Testis (tissue), 3 donors: ENCODE measurements around the gene DLGAP4. TPM values are rescaled to one million over a fixed set of nuclear protein-coding genes. Genes with fewer than 3 reads are reported as not detected.

Experiments used
- DNase-seq: peaks from one replicate; pipeline ENCODE4 v3.0.0-alpha.2; 2019
- H3K27ac ChIP-seq, 2 donors: fragments of 200-600 bp; sonication (generic); one replicate each; pipeline ENCODE4 v1.5.1; 2019
- H3K27me3 ChIP-seq: fragments of 200-600 bp; sonication (generic); one replicate; pipeline ENCODE4 v1.5.1; 2019
- H3K36me3 ChIP-seq: fragments of 200-600 bp; sonication (generic); one replicate; pipeline ENCODE4 v1.5.1; 2017; ENCODE audit warnings: low read depth; ENCODE audit errors: missing control alignments
- H3K4me1 ChIP-seq: fragments of 200-600 bp; sonication (generic); one replicate; pipeline ENCODE4 v1.5.1; 2019
- H3K4me3 ChIP-seq, 2 donors: fragments of 200-600 bp; sonication (generic); one replicate each; pipeline ENCODE4 v1.5.1; 2017 to 2019
- H3K9me3 ChIP-seq: fragments of 200-600 bp; sonication (generic); one replicate; pipeline ENCODE4 v1.5.1; 2017
- POLR2A ChIP-seq: fragments of 450-650 bp; IDR thresholded peaks from one replicate; pipeline ENCODE4 v1.6.1; 2017; ENCODE audit warnings: antibody characterized with exemption, mild to moderate bottlenecking, moderate library complexity
- WGBS, 2 donors: methylation state at CpG; one replicate each; pipeline ENCODE4 v1.1.5; 2018; 5-methylcytosine and 5-hydroxymethylcytosine counted together
- intact Hi-C: fragments of 100-400 bp; cut with DNase I; formaldehyde crosslinking; loops from one replicate; pipeline ENCODE4 v1.15.1; 2023; ENCODE audit warnings: low total_unique reads
- polyA plus RNA-seq: library from polyadenylated mRNA; stranded (reverse); fragments of 350-450 nt; fragmentation: Illumina TruSeq; extraction: RNeasy Lipid Tissue Mini Kit (QIAGEN cat#74804); gene quantifications from one replicate; pipeline ENCODE4 v1.2.3, GENCODE V29; 2014; ENCODE audit warnings: low read depth, low replicate concordance; ENCODE audit not compliant: insufficient read depth
- total RNA-seq, 2 donors: library from RNA; depleted of rRNA; stranded (reverse); fragments of >200 nt; gene quantifications; one replicate each; pipeline ENCODE4 v1.2.3, GENCODE V29; 2016
- TF ChIP-seq, protein P1 (sequence below), 3 experiments: fragments of 450-650 bp in 2 of 3; fragments of 200-600 bp in 1 of 3; sonication (generic) in 1 of 3; IDR thresholded peaks; one replicate each; pipeline ENCODE4 v1.5.1; 2016 to 2019; ENCODE audit warnings: antibody characterized with exemption in 3 of 3, mild to moderate bottlenecking in 2 of 3, moderate library complexity in 1 of 3

The DLGAP4 gene
- total and polyA plus RNA-seq, 3 donors from 2014 or later = 69.1 to 110 (median 110) TPM

DNA sequence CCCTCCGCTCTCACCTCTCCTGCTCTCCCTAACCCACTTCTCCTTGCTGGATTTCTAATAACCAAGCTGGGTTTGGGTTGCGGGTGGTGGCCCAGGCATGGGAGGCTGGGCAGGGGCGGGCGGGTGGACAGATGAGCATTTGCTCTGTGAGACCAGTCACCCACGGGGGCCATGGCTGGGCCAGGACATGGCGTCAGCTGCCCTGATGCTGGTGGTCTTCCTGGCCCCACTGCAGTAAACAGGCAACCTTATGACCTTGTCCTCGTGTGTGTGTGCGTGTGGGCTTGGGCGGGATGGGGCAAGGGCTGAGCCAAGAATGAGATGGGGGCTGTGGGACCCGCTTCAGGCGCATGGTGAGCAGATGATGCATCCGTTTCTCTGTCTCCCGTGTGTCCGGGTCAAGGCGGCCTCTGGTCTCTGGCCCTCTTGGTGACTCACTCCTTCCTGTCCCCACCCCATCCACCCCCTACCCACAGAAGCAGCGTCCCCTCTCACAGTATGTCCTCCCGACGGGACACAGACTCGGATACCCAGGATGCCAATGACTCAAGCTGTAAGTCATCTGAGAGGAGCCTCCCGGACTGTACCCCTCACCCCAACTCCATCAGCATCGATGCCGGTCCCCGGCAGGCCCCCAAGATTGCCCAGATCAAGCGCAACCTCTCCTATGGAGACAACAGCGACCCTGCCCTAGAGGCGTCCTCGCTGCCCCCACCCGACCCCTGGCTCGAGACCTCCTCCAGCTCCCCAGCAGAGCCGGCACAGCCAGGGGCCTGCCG lies 193.8 kb downstream of the DLGAP4 start:
- H3K4me3 ChIP-seq = no peak overlapping the region
- no peaks in the 10 kb centered on the region for H3K27me3 ChIP-seq
- no peaks in the 10 kb centered on the region for H3K9me3 ChIP-seq
- TF ChIP-seq, protein P1, sequence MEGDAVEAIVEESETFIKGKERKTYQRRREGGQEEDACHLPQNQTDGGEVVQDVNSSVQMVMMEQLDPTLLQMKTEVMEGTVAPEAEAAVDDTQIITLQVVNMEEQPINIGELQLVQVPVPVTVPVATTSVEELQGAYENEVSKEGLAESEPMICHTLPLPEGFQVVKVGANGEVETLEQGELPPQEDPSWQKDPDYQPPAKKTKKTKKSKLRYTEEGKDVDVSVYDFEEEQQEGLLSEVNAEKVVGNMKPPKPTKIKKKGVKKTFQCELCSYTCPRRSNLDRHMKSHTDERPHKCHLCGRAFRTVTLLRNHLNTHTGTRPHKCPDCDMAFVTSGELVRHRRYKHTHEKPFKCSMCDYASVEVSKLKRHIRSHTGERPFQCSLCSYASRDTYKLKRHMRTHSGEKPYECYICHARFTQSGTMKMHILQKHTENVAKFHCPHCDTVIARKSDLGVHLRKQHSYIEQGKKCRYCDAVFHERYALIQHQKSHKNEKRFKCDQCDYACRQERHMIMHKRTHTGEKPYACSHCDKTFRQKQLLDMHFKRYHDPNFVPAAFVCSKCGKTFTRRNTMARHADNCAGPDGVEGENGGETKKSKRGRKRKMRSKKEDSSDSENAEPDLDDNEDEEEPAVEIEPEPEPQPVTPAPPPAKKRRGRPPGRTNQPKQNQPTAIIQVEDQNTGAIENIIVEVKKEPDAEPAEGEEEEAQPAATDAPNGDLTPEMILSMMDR (IDR thresholded peaks at IDR 0.05) = no peak
- TF ChIP-seq POLR2A = no peak
- no peaks in the 10 kb centered on the region for H3K36me3 ChIP-seq
- intact Hi-C loops = no loop called here
- DNase-seq = no peak
- H3K27ac ChIP-seq = peak overlapping the region; percentile 50 to 51
- WGBS, 2 donors = 89 to 91% methylated on average over 13 to 31 of the region's 31 CpGs
- H3K4me1 ChIP-seq = peaks cover 36% of the 10 kb centered on the region

DNA sequence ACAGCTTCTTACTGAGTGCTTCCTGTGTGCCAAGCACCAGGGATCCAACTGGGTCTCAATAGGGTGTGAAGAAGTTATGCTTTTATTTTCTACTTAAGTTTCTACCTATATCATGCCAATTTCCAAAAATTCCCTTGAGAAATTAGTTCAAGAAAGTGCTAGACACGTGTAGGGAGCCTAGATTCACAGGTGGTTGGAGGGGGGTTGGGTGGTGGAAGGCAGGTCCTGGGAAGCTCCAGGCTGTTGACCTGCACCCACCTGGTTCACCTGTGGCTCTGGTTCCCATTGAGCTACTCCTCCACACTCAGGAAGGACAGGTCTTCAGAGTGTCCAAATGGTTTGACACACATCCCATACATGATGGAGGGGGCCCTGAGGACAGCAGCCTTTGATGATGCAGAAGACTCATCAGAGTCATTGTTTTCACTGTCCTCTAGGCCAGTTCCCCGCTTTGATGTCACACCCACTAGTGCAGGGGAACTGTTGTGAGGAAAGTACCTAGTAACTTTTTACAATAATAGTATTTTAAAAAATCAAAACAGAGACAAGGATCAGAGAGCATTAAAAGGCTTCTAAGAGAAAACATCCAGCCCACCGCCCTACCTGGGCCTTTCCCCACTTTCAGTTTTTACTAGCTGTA lies 195.3 kb downstream of the DLGAP4 start:
- 75 to 80% methylated on average over 3 of the region's 3 CpGs for WGBS, 2 donors
- no peak overlapping the region for H3K27ac ChIP-seq
- H3K9me3 ChIP-seq = no peaks in the 10 kb centered on the region
- peaks cover 30% of the 10 kb centered on the region for H3K4me1 ChIP-seq
- no peak overlapping the region for H3K4me3 ChIP-seq
- DNase-seq = no peak
- H3K27me3 ChIP-seq = no peaks in the 10 kb centered on the region
- intact Hi-C loops = no loop called here
- TF ChIP-seq, protein P1 (IDR thresholded peaks at IDR 0.05) = no peak
- TF ChIP-seq POLR2A = no peak
- no peaks in the 10 kb centered on the region for H3K36me3 ChIP-seq

DNA sequence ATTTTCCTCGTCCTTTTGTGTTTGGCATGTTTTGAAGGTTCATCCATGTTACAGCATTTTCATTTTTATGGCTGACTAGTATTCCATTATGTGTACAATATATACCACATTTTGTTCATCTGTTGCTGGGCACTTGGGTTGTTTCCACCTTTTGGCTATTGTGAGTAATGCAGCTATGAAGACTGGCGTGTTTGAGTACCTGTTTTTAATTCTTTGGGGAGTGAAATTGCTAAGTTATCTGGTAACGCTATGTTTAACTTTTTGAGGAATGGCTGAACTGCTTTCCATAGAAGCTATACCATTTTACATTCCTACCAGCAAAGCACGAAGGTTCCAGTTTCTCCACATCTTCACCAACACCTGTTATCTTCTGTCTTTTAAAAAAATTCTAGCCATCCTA lies 198.2 kb downstream of the DLGAP4 start:
- no peak for TF ChIP-seq POLR2A
- TF ChIP-seq, protein P1 (IDR thresholded peaks at IDR 0.05) = no peak
- WGBS, 2 donors = 88 to 91% methylated on average over 4 of the region's 4 CpGs
- Histone ChIP-seq H3K27ac (no peak overlapping the region), H3K36me3 (no peaks in the 10 kb centered on the region), H3K4me3 (no peak overlapping the region), H3K4me1 (peaks cover 5% of the 10 kb centered on the region), H3K9me3 (no peaks in the 10 kb centered on the region), H3K27me3 (no peaks in the 10 kb centered on the region)
- intact Hi-C loops = no loop called here
- DNase-seq = no peak

DNA sequence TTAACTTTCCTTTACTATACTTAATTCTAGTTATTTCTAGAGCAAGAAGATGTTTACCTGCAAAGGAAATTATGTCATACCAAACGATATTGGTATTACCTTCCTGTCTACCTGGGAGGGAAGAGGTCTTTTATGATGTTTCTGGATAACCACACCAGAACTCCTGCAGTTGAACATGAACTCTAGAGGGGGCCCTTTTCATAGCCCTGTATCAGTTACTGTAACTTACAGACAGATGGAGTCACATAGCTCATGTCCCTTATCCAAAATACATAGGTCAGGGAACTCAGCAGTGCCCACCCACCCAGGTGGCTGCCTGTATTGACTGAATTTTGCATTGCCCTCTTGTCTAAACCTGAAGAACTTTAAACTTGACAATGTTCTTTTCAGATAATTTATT lies 200.1 kb downstream of the DLGAP4 start:
- H3K27me3 ChIP-seq = no peaks in the 10 kb centered on the region
- no peak for DNase-seq
- intact Hi-C loops = no loop called here
- H3K4me3 ChIP-seq = no peak overlapping the region
- TF ChIP-seq POLR2A = no peak
- TF ChIP-seq, protein P1 (IDR thresholded peaks at IDR 0.05) = peak in 1 of 3 experiments; percentile 14
- H3K9me3 ChIP-seq = no peaks in the 10 kb centered on the region
- no peaks in the 10 kb centered on the region for H3K4me1 ChIP-seq
- 68 to 75% methylated on average over 1 of the region's 1 CpG for WGBS, 2 donors
- no peaks in the 10 kb centered on the region for H3K36me3 ChIP-seq
- H3K27ac ChIP-seq = no peak overlapping the region
